GM19324 (cell line): ENCODE results near the gene UBP1.
"Not testable (repeated sequence)": the region's sequence is repeated elsewhere in the genome, so short reads cannot be mapped to it uniquely, and the experiment has no call there.

ENCODE experiments used
- ATAC-seq: cut with Tn5 transposase; IDR thresholded peaks from one replicate; pipeline ENCODE4 v1.9.1; 2021; ENCODE audit warnings: mild to moderate bottlenecking, moderate library complexity; ENCODE audit not compliant: unreplicated experiment, low FRiP score

UBP1 gene

DNA sequence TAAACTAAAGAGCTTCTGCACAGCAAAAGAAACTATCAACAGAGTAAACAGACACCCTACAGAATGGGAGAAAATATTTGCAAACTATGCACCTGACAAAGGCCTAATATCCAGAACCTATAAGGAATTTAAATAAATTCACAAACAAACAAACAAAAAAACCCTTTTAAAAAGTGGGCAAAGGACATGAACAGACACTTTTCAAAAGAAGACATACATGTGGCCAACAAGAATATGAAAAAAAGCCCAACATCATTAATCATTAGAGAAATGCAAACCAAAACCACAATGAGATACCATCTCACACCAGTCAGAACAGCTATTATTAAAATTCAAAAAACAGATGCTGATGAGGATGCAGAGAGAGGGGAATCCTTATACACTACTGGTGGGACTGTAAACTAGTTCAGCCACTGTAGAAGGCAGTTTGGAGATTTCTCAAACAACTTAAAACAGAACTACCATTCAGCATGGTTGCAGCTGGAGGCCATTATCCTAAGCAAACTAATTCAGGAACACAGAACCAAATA lies 101.2 kb downstream of the UBP1 start:
- not testable (repeated sequence) for ATAC-seq
